PC-9 (cell line): Measurements from ENCODE around the gene DHRSX. TPM values are rescaled to one million over a fixed set of nuclear protein-coding genes. Genes with fewer than 3 reads are reported as not detected.

Source experiments
- BruUV-seq: library from RNA; stranded (reverse); fragments of 400-500 nt; replicated peaks from 2 replicates; lab custom pipeline; 2021; lab: Mats Ljungman, UMichigan
- CTCF ChIA-PET: fragments of 300-600 bp; sonication (Branson Sonifier 250); formaldehyde crosslinking; loops from one replicate; lab custom pipeline; 2022; ENCODE audit warnings: antibody characterized with exemption; lab: Charles Lee
- POLR2A ChIA-PET: fragments of 300-600 bp; sonication (Branson Sonifier 250); formaldehyde crosslinking; loops from one replicate; lab custom pipeline; 2022; ENCODE audit warnings: antibody characterized with exemption; ENCODE audit not compliant: unreplicated experiment; lab: Charles Lee
- DNase-seq, 2 experiments: peaks; one replicate each; pipeline versions ENCODE4 v3.0.0 to v3.0.0-alpha.2; 2015 to 2022; ENCODE audit warnings: mixed read lengths in 1 of 2
- H2AFZ ChIP-seq: fragments of 200-600 bp; sonication (generic); 2 replicates; pipeline ENCODE4 v1.8.1; 2017; ENCODE audit warnings: antibody characterized with exemption
- H3F3A ChIP-seq: fragments of 200-600 bp; sonication (generic); 2 replicates; pipeline ENCODE4 v1.8.1; 2017; ENCODE audit warnings: antibody characterized with exemption, mild to moderate bottlenecking, low read depth; ENCODE audit not compliant: insufficient read depth
- H3K27ac ChIP-seq: fragments of 200-600 bp; sonication (generic); 2 replicates; pipeline ENCODE4 v1.6.1; 2016; ENCODE audit warnings: mixed run types
- H3K27me3 ChIP-seq: fragments of 200-600 bp; sonication (generic); 2 replicates; pipeline ENCODE4 v1.6.1; 2016; ENCODE audit warnings: low read depth, mixed run types; ENCODE audit not compliant: insufficient read depth
- H3K36me3 ChIP-seq: fragments of 200-600 bp; sonication (generic); 2 replicates; pipeline ENCODE4 v1.6.1; 2016; ENCODE audit warnings: low read depth, mixed run types
- H3K4me1 ChIP-seq: fragments of 200-600 bp; sonication (generic); replicated peaks from 2 replicates; pipeline ENCODE4 v1.6.1; 2016; ENCODE audit warnings: mixed run types; ENCODE audit not compliant: insufficient read depth
- H3K4me2 ChIP-seq: fragments of 200-600 bp; sonication (generic); 2 replicates; pipeline ENCODE4 v1.6.1; 2017; ENCODE audit warnings: mixed run types
- H3K4me3 ChIP-seq: fragments of 200-600 bp; sonication (generic); 2 replicates; pipeline ENCODE4 v1.6.1; 2016; ENCODE audit warnings: mixed run types
- H3K79me2 ChIP-seq: fragments of 200-600 bp; sonication (generic); 2 replicates; pipeline ENCODE4 v1.6.1; 2017; ENCODE audit warnings: low read depth, mixed run types
- H3K9me2 ChIP-seq: fragments of 200-600 bp; sonication (generic); 2 replicates; pipeline ENCODE4 v1.8.1; 2017; ENCODE audit warnings: mild to moderate bottlenecking; ENCODE audit not compliant: insufficient read depth
- H3K9me3 ChIP-seq: fragments of 200-600 bp; sonication (generic); 2 replicates; pipeline ENCODE4 v1.8.1; 2016; ENCODE audit warnings: low read depth; ENCODE audit not compliant: insufficient read depth
- H4K20me1 ChIP-seq: fragments of 200-600 bp; sonication (generic); 2 replicates; pipeline ENCODE4 v1.8.1; 2017; ENCODE audit not compliant: insufficient read depth
- EZH2 ChIP-seq: fragments of 200-600 bp; sonication (generic); IDR thresholded peaks from 2 replicates; pipeline ENCODE4 v1.8.0; 2017; ENCODE audit warnings: antibody characterized with exemption, low read depth
- intact Hi-C: fragments of 100-400 bp; cut with micrococcal nuclease; formaldehyde crosslinking; loops from one replicate; pipeline ENCODE4 v1.10.0; 2022; ENCODE audit not compliant: unreplicated experiment
- total RNA-seq: library from RNA; stranded (reverse); gene quantifications from 2 replicates; pipeline ENCODE4 v1.2.3, GENCODE V29; 2021
- TF ChIP-seq, protein P1 (sequence below): fragments of 200-600 bp; sonication (generic); conservative IDR thresholded peaks from 2 replicates; pipeline ENCODE4 v1.6.1; 2017; ENCODE audit warnings: mixed run types, antibody characterized with exemption, mild to moderate bottlenecking, moderate library complexity

Gene DHRSX
- total RNA-seq, 1 experiment from 2014 or later, result 13.2 TPM

- ChIA-PET POLR2A (no interaction called here), CTCF (no interaction called here)
- no peaks in the 10 kb centered on the region for H3K36me3 ChIP-seq
- no peak overlapping the region for H2AFZ ChIP-seq
- H3K27ac ChIP-seq, result no peak overlapping the region
- TF ChIP-seq, protein P1, sequence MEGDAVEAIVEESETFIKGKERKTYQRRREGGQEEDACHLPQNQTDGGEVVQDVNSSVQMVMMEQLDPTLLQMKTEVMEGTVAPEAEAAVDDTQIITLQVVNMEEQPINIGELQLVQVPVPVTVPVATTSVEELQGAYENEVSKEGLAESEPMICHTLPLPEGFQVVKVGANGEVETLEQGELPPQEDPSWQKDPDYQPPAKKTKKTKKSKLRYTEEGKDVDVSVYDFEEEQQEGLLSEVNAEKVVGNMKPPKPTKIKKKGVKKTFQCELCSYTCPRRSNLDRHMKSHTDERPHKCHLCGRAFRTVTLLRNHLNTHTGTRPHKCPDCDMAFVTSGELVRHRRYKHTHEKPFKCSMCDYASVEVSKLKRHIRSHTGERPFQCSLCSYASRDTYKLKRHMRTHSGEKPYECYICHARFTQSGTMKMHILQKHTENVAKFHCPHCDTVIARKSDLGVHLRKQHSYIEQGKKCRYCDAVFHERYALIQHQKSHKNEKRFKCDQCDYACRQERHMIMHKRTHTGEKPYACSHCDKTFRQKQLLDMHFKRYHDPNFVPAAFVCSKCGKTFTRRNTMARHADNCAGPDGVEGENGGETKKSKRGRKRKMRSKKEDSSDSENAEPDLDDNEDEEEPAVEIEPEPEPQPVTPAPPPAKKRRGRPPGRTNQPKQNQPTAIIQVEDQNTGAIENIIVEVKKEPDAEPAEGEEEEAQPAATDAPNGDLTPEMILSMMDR, result no peak
- TF ChIP-seq EZH2, result no peak
- H3K4me1 ChIP-seq, result no peaks in the 10 kb centered on the region
- no peak overlapping the region for H3K4me3 ChIP-seq
- 0 out of 2 replicates have a peak, but pooled peaks cover 3% of the 10 kb centered on the region for H3K9me3 ChIP-seq
- no peaks in the 10 kb centered on the region for H3K9me2 ChIP-seq
- intact Hi-C loops, result no loop called here
- H3K27me3 ChIP-seq, result no peaks in the 10 kb centered on the region
- H4K20me1 ChIP-seq, result no peaks in the 10 kb centered on the region
- no peak overlapping the region for H3K4me2 ChIP-seq
- no peaks in the 10 kb centered on the region for H3F3A ChIP-seq
- DNase-seq, result no peak
- H3K79me2 ChIP-seq, result no peaks in the 10 kb centered on the region
- BruUV-seq, result no TSS peak
Observed at GRCh38 chrX:2286731-2287130, 214.0 kb downstream of the DHRSX start.

- no peak for DNase-seq
- H3K4me3 ChIP-seq, result no peak overlapping the region
- intact Hi-C loops, result no loop called here
- H4K20me1 ChIP-seq, result no peaks in the 10 kb centered on the region
- CTCF ChIA-PET, result no interaction called here
- POLR2A ChIA-PET, result no interaction called here
- no peaks in the 10 kb centered on the region for H3K4me1 ChIP-seq
- no peaks in the 10 kb centered on the region for H3K27me3 ChIP-seq
- 0 out of 2 replicates have a peak, but pooled peaks cover 3% of the 10 kb centered on the region for H3K9me3 ChIP-seq
- BruUV-seq, result no TSS peak
- H2AFZ ChIP-seq, result no peak overlapping the region
- TF ChIP-seq, protein P1, result no peak
- no peak for TF ChIP-seq EZH2
- H3K36me3 ChIP-seq, result no peaks in the 10 kb centered on the region
- no peaks in the 10 kb centered on the region for H3K9me2 ChIP-seq
- no peak overlapping the region for H3K4me2 ChIP-seq
- no peak overlapping the region for H3K27ac ChIP-seq
- H3K79me2 ChIP-seq, result no peaks in the 10 kb centered on the region
- no peaks in the 10 kb centered on the region for H3F3A ChIP-seq
Observed at GRCh38 chrX:2284601-2285000, 216.2 kb downstream of the DHRSX start.

GRCh38 chrX:2284133-2284532 is 216.6 kb downstream of the DHRSX start:
- Histone ChIP-seq H3K36me3 (no peaks in the 10 kb centered on the region), H2AFZ (no peak overlapping the region), H3F3A (no peaks in the 10 kb centered on the region), H3K4me2 (no peak overlapping the region), H3K4me3 (no peak overlapping the region), H3K4me1 (no peaks in the 10 kb centered on the region), H3K9me3 (0 out of 2 replicates have a peak, but pooled peaks cover 3% of the 10 kb centered on the region), H4K20me1 (no peaks in the 10 kb centered on the region), H3K79me2 (no peaks in the 10 kb centered on the region), H3K9me2 (no peaks in the 10 kb centered on the region), H3K27ac (no peak overlapping the region), H3K27me3 (no peaks in the 10 kb centered on the region)
- TF ChIP-seq EZH2, result no peak
- TF ChIP-seq, protein P1, result no peak
- BruUV-seq, result no TSS peak
- intact Hi-C loops, result no loop called here
- ChIA-PET POLR2A (no interaction called here), CTCF (no interaction called here)
- DNase-seq, result no peak
